Mesenchymal stem cell (in vitro differentiated cells and primary cell): Measurements from ENCODE around the gene RSPO1.

Experiments
- DNase-seq: peaks from one replicate; pipeline ENCODE4 v3.0.0-alpha.2; 2013
- H2AFZ ChIP-seq: one replicate; pipeline ENCODE4 v1.6.1; 2013; ENCODE audit warnings: low read depth, mild to moderate bottlenecking, control low read depth, inconsistent platforms, low read length, moderate library complexity
- H2AK5ac ChIP-seq: 2 replicates; pipeline ENCODE4 v1.6.1; 2013; ENCODE audit warnings: low read length, moderate library complexity, mild to moderate bottlenecking, inconsistent platforms; ENCODE audit not compliant: severe bottlenecking
- H2BK120ac ChIP-seq: one replicate; pipeline ENCODE4 v1.6.1; 2013; ENCODE audit warnings: low read depth, mild to moderate bottlenecking, inconsistent platforms, low read length, moderate library complexity
- H2BK12ac ChIP-seq, 2 experiments: one replicate each; pipeline ENCODE4 v1.6.1; 2013; ENCODE audit warnings: inconsistent platforms in 2 of 2, low read length in 2 of 2, mild to moderate bottlenecking in 2 of 2, moderate library complexity in 2 of 2, control low read depth in 1 of 2
- H2BK15ac ChIP-seq: one replicate; pipeline ENCODE4 v1.6.1; 2013; ENCODE audit warnings: mild to moderate bottlenecking, low read depth, inconsistent platforms; ENCODE audit not compliant: poor library complexity, severe bottlenecking
- H2BK5ac ChIP-seq: 2 replicates; pipeline ENCODE4 v1.6.1; 2013; ENCODE audit warnings: low read depth, mild to moderate bottlenecking, low read length, control low read depth, inconsistent platforms; ENCODE audit not compliant: poor library complexity, severe bottlenecking
- H3K14ac ChIP-seq, 2 experiments: one replicate each; pipeline ENCODE4 v1.6.1; 2013; ENCODE audit warnings: inconsistent platforms in 2 of 2, low read length in 2 of 2, control low read depth in 1 of 2, mild to moderate bottlenecking in 1 of 2, moderate library complexity in 1 of 2
- H3K18ac ChIP-seq, 2 experiments: one replicate each; pipeline ENCODE4 v1.6.1; 2013; ENCODE audit warnings: inconsistent platforms in 2 of 2, low read length in 2 of 2, control low read depth in 1 of 2, low read depth in 1 of 2, mild to moderate bottlenecking in 1 of 2
- H3K23ac ChIP-seq, 2 experiments: one replicate each; pipeline ENCODE4 v1.6.1; 2013; ENCODE audit warnings: inconsistent platforms in 2 of 2, low read length in 2 of 2, mild to moderate bottlenecking in 2 of 2, moderate library complexity in 2 of 2, control low read depth in 1 of 2
- H3K27ac ChIP-seq: 2 replicates; pipeline ENCODE4 v1.5.1; 2013; ENCODE audit warnings: mild to moderate bottlenecking, moderate library complexity, low read length, control low read depth, inconsistent platforms; ENCODE audit not compliant: poor library complexity, severe bottlenecking
- H3K27me3 ChIP-seq, 2 experiments: 2 replicates each; pipeline versions ENCODE4 v1.6.1 to v1.7.0; 2013; ENCODE audit warnings: low read length in 2 of 2, mild to moderate bottlenecking in 2 of 2, moderate library complexity in 2 of 2, control low read depth in 1 of 2, inconsistent platforms in 1 of 2; ENCODE audit not compliant: control insufficient read depth in 1 of 2, insufficient read depth in 1 of 2
- H3K36me3 ChIP-seq, 2 experiments: 2 replicates each; pipeline versions ENCODE4 v1.6.1 to v1.7.0; 2013; ENCODE audit warnings: low read length in 2 of 2, control low read depth in 1 of 2, inconsistent platforms in 1 of 2, low read depth in 1 of 2, mild to moderate bottlenecking in 1 of 2; ENCODE audit not compliant: insufficient read depth in 2 of 2, control insufficient read depth in 1 of 2
- H3K4ac ChIP-seq, 2 experiments: one replicate each; pipeline ENCODE4 v1.6.1; 2013; ENCODE audit warnings: inconsistent platforms in 2 of 2, low read length in 2 of 2, mild to moderate bottlenecking in 2 of 2, moderate library complexity in 2 of 2, control low read depth in 1 of 2, low read depth in 1 of 2
- H3K4me1 ChIP-seq: 2 replicates; pipeline ENCODE4 v1.6.1; 2013; ENCODE audit warnings: low read depth, low read length, control low read depth; ENCODE audit not compliant: control insufficient read depth, insufficient read depth
- H3K4me2 ChIP-seq: 2 replicates; pipeline ENCODE4 v1.6.1; 2013; ENCODE audit warnings: low read length, mild to moderate bottlenecking, inconsistent platforms; ENCODE audit not compliant: poor library complexity, severe bottlenecking
- H3K4me3 ChIP-seq, 2 experiments: 2 replicates each; pipeline versions ENCODE4 v1.5.1 to v1.7.0; 2013; ENCODE audit warnings: low read length in 2 of 2, mild to moderate bottlenecking in 2 of 2, control low read depth in 1 of 2, low read depth in 1 of 2; ENCODE audit not compliant: insufficient read depth in 1 of 2
- H3K79me1 ChIP-seq: replicated peaks from 2 replicates; pipeline ENCODE4 v1.6.1; 2013; ENCODE audit warnings: mild to moderate bottlenecking, control low read depth, low read length, inconsistent platforms; ENCODE audit not compliant: poor library complexity, severe bottlenecking
- H3K9ac ChIP-seq: 2 replicates; pipeline ENCODE4 v1.7.0; 2013; ENCODE audit warnings: mild to moderate bottlenecking, low read length, moderate library complexity
- H3K9me3 ChIP-seq: 2 replicates; pipeline ENCODE4 v1.7.0; 2013; ENCODE audit warnings: mild to moderate bottlenecking, low read length; ENCODE audit not compliant: control insufficient read depth
- H4K8ac ChIP-seq: one replicate; pipeline ENCODE4 v1.6.1; 2013; ENCODE audit warnings: inconsistent platforms, mild to moderate bottlenecking, low read length, moderate library complexity
- H4K91ac ChIP-seq: one replicate; pipeline ENCODE4 v1.6.1; 2013; ENCODE audit warnings: mild to moderate bottlenecking, low read length, inconsistent platforms
- WGBS: methylation state at CpG from one replicate; pipeline ENCODE4 v1.1.7; 2013; ENCODE audit warnings: mixed read lengths; 5-methylcytosine and 5-hydroxymethylcytosine counted together

RSPO1 gene

DNA sequence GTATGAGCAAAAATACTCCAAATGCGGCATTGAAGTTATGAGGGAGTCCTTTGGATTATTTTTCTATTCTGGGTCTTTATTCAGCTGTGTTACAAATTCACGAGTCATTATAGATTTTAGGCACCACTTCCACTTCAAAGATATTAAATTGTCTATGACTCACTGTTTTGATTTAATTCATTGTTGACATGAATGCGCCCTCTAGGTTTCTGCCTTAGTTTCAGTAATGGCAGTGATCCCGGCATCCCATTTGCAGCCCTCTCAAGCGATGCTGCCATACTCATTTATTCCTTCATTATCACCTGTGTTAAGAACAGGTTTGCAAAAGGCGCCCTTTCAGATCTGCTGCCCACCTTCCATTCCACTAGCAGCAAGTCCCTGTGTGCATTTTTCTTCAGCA, 14.0 kb downstream of the RSPO1 start:
- no peak overlapping the region for H3K18ac ChIP-seq
- no peak for DNase-seq
- H3K4me2 ChIP-seq: no peak overlapping the region
- H3K79me1 ChIP-seq: no peaks in the 10 kb centered on the region
- no peak overlapping the region for H4K91ac ChIP-seq
- H2BK5ac ChIP-seq: no peak overlapping the region
- H3K27me3 ChIP-seq: peaks cover 67 to 80% of the 10 kb centered on the region in 2 experiments
- no peak overlapping the region for H2BK15ac ChIP-seq
- no peak overlapping the region for H3K14ac ChIP-seq
- no peak overlapping the region for H3K9ac ChIP-seq
- H2BK120ac ChIP-seq: no peak overlapping the region
- H3K36me3 ChIP-seq: no peaks in the 10 kb centered on the region
- 73% methylated on average over 6 of the region's 6 CpGs for WGBS
- no peak overlapping the region for H2AK5ac ChIP-seq
- H2AFZ ChIP-seq: no peak overlapping the region
- H3K23ac ChIP-seq: no peak overlapping the region
- no peaks in the 10 kb centered on the region for H3K4me1 ChIP-seq
- H3K9me3 ChIP-seq: no peaks in the 10 kb centered on the region
- H3K27ac ChIP-seq: no peak overlapping the region
- H3K4ac ChIP-seq: no peak overlapping the region
- no peak overlapping the region for H2BK12ac ChIP-seq
- no peak overlapping the region for H4K8ac ChIP-seq
- no peak overlapping the region for H3K4me3 ChIP-seq

DNA sequence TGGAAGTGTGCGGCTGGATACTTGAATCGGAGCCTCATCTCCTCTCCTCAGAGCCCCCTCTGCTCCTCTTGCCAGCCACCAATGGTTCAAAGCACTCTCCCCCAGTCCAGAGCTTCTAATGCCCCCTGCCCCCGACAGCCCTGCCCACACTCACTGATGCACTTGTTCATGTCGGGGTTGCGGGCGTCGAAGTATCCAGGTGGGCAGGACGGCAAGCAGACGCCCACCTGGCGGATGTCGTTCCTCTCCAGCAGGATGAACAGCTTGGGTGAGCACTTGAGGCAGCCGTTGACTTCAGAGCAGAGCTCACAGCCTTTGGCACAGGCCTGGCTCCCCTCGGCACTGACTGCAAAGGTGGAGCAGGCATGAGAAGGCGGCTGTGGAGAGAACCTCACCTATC, 18.4 kb downstream of the RSPO1 start:
- no peaks in the 10 kb centered on the region for H3K36me3 ChIP-seq
- H2AFZ ChIP-seq: no peak overlapping the region
- no peak overlapping the region for H3K18ac ChIP-seq
- H3K27ac ChIP-seq: no peak overlapping the region
- H4K91ac ChIP-seq: no peak overlapping the region
- no peak overlapping the region for H3K14ac ChIP-seq
- no peaks in the 10 kb centered on the region for H3K9me3 ChIP-seq
- H2AK5ac ChIP-seq: no peak overlapping the region
- H3K23ac ChIP-seq: no peak overlapping the region
- no peak overlapping the region for H3K4me3 ChIP-seq
- 80% methylated on average over 14 of the region's 14 CpGs for WGBS
- H2BK15ac ChIP-seq: no peak overlapping the region
- DNase-seq: no peak
- no peaks in the 10 kb centered on the region for H3K79me1 ChIP-seq
- H2BK12ac ChIP-seq: no peak overlapping the region
- no peak overlapping the region for H3K9ac ChIP-seq
- no peak overlapping the region for H4K8ac ChIP-seq
- H2BK5ac ChIP-seq: no peak overlapping the region
- H3K4me1 ChIP-seq: no peaks in the 10 kb centered on the region
- H2BK120ac ChIP-seq: no peak overlapping the region
- H3K27me3 ChIP-seq: peaks cover 63 to 84% of the 10 kb centered on the region in 2 experiments
- H3K4me2 ChIP-seq: no peak overlapping the region
- H3K4ac ChIP-seq: no peak overlapping the region

DNA sequence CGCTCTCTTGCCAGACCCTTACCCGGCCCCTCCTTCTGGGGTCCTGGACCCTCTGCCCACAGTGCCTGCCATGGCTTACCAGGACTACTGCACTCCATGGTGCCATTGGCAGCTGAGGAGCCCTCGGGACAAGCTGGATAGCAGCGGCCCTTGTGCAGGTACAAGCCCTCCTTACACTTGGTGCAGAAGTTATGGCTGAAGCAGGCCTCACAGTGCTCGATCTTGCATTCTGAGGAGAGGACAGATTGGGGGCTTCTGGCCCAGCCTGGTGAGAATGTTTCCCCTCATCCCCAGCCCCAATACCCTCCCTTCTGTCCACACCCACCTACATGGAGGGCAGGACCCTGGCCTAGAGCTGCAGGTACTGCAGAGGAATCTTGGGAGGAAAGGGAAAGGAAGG, 20.6 kb downstream of the RSPO1 start:
- no peak for DNase-seq
- Histone ChIP-seq H2BK15ac (no peak overlapping the region), H3K4me1 (no peaks in the 10 kb centered on the region), H3K36me3 (no peaks in the 10 kb centered on the region), H2BK120ac (no peak overlapping the region), H3K9me3 (no peaks in the 10 kb centered on the region), H3K27ac (no peak overlapping the region), H2BK5ac (no peak overlapping the region), H3K18ac (no peak overlapping the region), H3K27me3 (peaks cover 65 to 80% of the 10 kb centered on the region in 2 experiments), H3K23ac (no peak overlapping the region), H3K14ac (peak overlapping the region in 1 of 2 experiments; percentile 36), H3K4ac (no peak overlapping the region), H2BK12ac (no peak overlapping the region), H4K8ac (no peak overlapping the region), H3K4me3 (no peak overlapping the region), H3K9ac (no peak overlapping the region), H4K91ac (no peak overlapping the region), H2AFZ (no peak overlapping the region), H3K79me1 (no peaks in the 10 kb centered on the region), H3K4me2 (no peak overlapping the region), H2AK5ac (no peak overlapping the region)
- WGBS: 85% methylated on average over 5 of the region's 5 CpGs

DNA sequence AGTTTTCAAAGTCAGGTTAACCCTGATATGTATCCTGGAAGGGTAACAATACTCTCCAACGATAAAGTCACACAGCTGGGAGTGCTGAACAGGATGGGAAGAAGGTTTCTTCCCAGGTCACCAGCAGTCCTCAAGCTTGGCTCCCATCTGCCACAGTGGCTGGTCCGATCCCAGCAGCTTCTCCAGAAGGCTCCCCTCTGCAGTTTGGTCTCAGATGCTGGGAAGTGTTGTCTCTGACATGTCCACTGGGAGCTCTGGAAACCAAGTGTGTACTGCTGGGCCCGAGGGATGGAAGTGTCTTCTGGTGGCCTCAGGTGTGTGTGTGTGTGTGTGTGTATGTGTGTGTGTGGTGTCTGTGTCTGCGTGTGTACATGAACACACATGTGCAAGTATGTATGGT, 22.5 kb downstream of the RSPO1 start:
- Histone ChIP-seq H3K9me3 (no peaks in the 10 kb centered on the region), H2BK5ac (no peak overlapping the region), H2AFZ (no peak overlapping the region), H3K27me3 (peaks cover 71 to 83% of the 10 kb centered on the region in 2 experiments), H3K4me1 (no peaks in the 10 kb centered on the region), H2BK120ac (no peak overlapping the region), H3K9ac (no peak overlapping the region), H3K4me3 (no peak overlapping the region), H3K4ac (no peak overlapping the region), H3K27ac (no peak overlapping the region), H4K8ac (no peak overlapping the region), H3K18ac (no peak overlapping the region), H2AK5ac (no peak overlapping the region), H3K36me3 (no peaks in the 10 kb centered on the region), H4K91ac (no peak overlapping the region), H3K79me1 (no peaks in the 10 kb centered on the region), H3K4me2 (no peak overlapping the region), H2BK12ac (no peak overlapping the region), H3K14ac (no peak overlapping the region), H2BK15ac (no peak overlapping the region), H3K23ac (peak overlapping the region in 1 of 2 experiments; percentile 48)
- DNase-seq: no peak
- WGBS: 77% methylated on average over 4 of the region's 4 CpGs
